Activated naive CD8-positive, alpha-beta T cell treated with anti-CD3 and anti-CD28 coated beads, Interleukin-2, amount 50 U/mL, for 24 hours (primary cell): Measurements from ENCODE around the gene RNASE1.
"Not testable (repeated sequence)": the region's sequence is repeated elsewhere in the genome, so short reads cannot be mapped to it uniquely, and the experiment has no call there.

ENCODE experiments used
- ATAC-seq: fragments of 150-1000 bp; cut with Tn5 transposase; one replicate; pipeline ENCODE4 v1.10.0; 2021
- DNase-seq: peaks from one replicate; pipeline ENCODE4 v3.0.0; 2021
- H3K27ac Mint-ChIP-seq: one replicate; pipeline ENCODE4 v1.8.0; 2021; ENCODE audit warnings: mild to moderate bottlenecking, mixed read lengths
- H3K27me3 Mint-ChIP-seq: one replicate; pipeline ENCODE4 v1.8.0; 2021; ENCODE audit warnings: mixed read lengths
- H3K36me3 Mint-ChIP-seq: one replicate; pipeline ENCODE4 v1.8.0; 2021; ENCODE audit warnings: low read depth, mixed read lengths
- H3K4me1 Mint-ChIP-seq: one replicate; pipeline ENCODE4 v1.8.0; 2021; ENCODE audit warnings: mixed read lengths
- H3K4me3 Mint-ChIP-seq: one replicate; pipeline ENCODE4 v1.8.0; 2021; ENCODE audit warnings: mild to moderate bottlenecking, moderate library complexity, mixed read lengths
- H3K9me3 Mint-ChIP-seq: one replicate; pipeline ENCODE4 v1.8.0; 2021; ENCODE audit warnings: mixed read lengths

Gene RNASE1

GRCh38 chr14:20769421-20769820 lies 33.2 kb downstream of the RNASE1 start:
- ATAC-seq (no peak), DNase-seq (no peak)
- Mint-ChIP-seq H3K9me3 (no peaks in the 10 kb centered on the region), H3K36me3 (no peaks in the 10 kb centered on the region), H3K4me1 (no peaks in the 10 kb centered on the region), H3K4me3 (no peak overlapping the region), H3K27me3 (peaks cover 2% of the 10 kb centered on the region), H3K27ac (no peak overlapping the region)

DNA sequence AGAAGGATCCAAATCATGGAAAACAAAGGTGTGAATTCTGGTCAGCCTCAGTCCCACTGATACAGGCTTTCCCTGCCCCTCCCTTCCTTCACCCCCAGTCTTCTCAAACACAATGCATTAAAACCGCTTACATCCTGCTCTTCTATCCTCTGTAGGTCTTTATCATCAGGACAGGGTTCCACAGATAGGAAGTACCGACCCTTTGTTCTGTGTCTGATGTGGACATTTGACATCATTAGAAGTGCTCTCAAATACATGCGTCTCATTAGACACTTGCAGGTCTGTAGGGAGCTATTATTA lies 34.1 kb downstream of the RNASE1 start:
- no peak for ATAC-seq
- DNase-seq, result no peak
- Mint-ChIP-seq H3K27ac (no peak overlapping the region), H3K36me3 (no peaks in the 10 kb centered on the region), H3K9me3 (no peaks in the 10 kb centered on the region), H3K27me3 (peaks cover 2% of the 10 kb centered on the region), H3K4me3 (no peak overlapping the region), H3K4me1 (no peaks in the 10 kb centered on the region)

GRCh38 chr14:20760950-20761349 lies 41.7 kb downstream of the RNASE1 start:
- H3K4me3 Mint-ChIP-seq, result no peak overlapping the region
- H3K27ac Mint-ChIP-seq, result no peak overlapping the region
- ATAC-seq (no peak), DNase-seq (no peak)
- H3K36me3 Mint-ChIP-seq, result no peaks in the 10 kb centered on the region
- no peaks in the 10 kb centered on the region for H3K4me1 Mint-ChIP-seq
- H3K27me3 Mint-ChIP-seq, result no peaks in the 10 kb centered on the region
- H3K9me3 Mint-ChIP-seq, result no peaks in the 10 kb centered on the region

DNA sequence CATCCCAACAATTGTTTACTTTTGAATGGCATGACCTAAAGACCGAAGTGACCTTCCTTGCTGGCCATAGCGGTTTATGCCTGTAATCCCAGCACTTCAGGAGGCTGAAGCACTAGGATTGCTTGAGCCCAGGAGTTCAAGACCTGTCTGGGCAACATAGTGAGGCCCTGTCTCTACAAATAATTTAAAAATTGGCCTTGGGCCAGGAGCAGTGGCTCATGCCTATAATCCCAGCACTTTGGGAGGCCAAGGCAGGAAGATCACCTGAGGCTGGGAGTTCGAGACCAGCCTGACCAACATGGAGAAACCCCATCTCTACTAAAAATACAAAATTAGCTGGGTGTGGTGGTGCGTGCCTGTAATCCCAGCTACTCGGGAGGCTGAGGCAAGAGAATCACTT lies 43.2 kb downstream of the RNASE1 start:
- not testable (repeated sequence) for H3K36me3 Mint-ChIP-seq, H3K27ac Mint-ChIP-seq, H3K4me1 Mint-ChIP-seq, ATAC-seq, H3K27me3 Mint-ChIP-seq, DNase-seq, H3K9me3 Mint-ChIP-seq, H3K4me3 Mint-ChIP-seq

GRCh38 chr14:20757965-20758364 lies 44.7 kb downstream of the RNASE1 start:
- H3K36me3 Mint-ChIP-seq, result no peaks in the 10 kb centered on the region
- no peak overlapping the region for H3K27ac Mint-ChIP-seq
- peak; percentile 20 for DNase-seq
- H3K4me3 Mint-ChIP-seq, result no peak overlapping the region
- no peak for ATAC-seq
- H3K4me1 Mint-ChIP-seq, result no peaks in the 10 kb centered on the region
- peaks cover 4% of the 10 kb centered on the region for H3K9me3 Mint-ChIP-seq
- H3K27me3 Mint-ChIP-seq, result peaks cover 3% of the 10 kb centered on the region

DNA sequence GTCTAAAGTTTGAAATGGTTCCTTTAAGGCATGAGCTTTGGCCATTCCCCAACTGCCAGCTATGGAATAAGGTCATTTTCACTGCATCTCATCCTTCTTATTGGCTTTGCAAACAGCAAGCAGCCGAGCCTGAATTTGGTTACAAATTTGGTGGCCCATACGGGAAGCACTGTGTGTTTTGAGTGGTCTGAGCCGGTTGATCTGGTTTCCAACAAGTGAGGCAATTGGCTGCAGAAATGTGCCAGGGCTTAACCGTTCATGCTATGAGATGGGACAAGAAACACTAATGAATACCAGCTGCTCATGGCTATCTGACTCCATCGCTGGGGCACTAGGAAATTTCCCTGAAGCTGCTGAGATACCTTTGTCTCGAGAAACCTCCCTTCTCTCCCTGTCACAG lies 47.6 kb downstream of the RNASE1 start:
- Mint-ChIP-seq H3K4me3 (no peak overlapping the region), H3K4me1 (no peaks in the 10 kb centered on the region), H3K27ac (no peak overlapping the region), H3K27me3 (peaks cover 7% of the 10 kb centered on the region), H3K9me3 (peaks cover 14% of the 10 kb centered on the region), H3K36me3 (no peaks in the 10 kb centered on the region)
- no peak for DNase-seq
- ATAC-seq, result no peak

DNA sequence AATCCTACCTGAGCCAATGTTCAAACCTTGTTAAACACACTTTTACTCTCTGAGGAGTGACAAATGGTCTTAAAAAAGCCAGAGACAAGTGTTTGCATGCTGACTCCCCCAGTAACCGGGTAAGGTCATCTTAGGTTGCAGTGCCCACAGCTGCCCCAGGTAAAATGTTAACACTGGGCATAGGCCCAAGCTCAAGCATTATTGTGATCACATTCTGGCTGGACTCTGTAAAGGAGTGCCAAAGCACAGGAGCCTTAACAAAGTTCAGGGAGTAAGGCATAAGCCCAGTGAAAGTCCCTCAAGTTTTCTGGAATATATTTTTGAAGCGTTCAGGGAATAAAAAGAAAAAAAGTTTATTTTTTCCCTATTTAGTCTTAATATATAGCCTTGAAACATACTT lies 48.3 kb downstream of the RNASE1 start:
- DNase-seq (no peak), ATAC-seq (no peak)
- Mint-ChIP-seq H3K27me3 (peaks cover 9% of the 10 kb centered on the region), H3K27ac (no peak overlapping the region), H3K9me3 (peaks cover 14% of the 10 kb centered on the region), H3K4me3 (no peak overlapping the region), H3K36me3 (no peaks in the 10 kb centered on the region), H3K4me1 (no peaks in the 10 kb centered on the region)

GRCh38 chr14:20751963-20752562 lies 50.6 kb downstream of the RNASE1 start:
- no peaks in the 10 kb centered on the region for H3K4me1 Mint-ChIP-seq
- ATAC-seq (no peak), DNase-seq (no peak)
- H3K27me3 Mint-ChIP-seq, result peaks cover 9% of the 10 kb centered on the region
- H3K36me3 Mint-ChIP-seq, result no peaks in the 10 kb centered on the region
- no peak overlapping the region for H3K4me3 Mint-ChIP-seq
- H3K9me3 Mint-ChIP-seq, result peaks cover 14% of the 10 kb centered on the region
- H3K27ac Mint-ChIP-seq, result no peak overlapping the region
